ENCODE results near the gene DNM1.

DNA sequence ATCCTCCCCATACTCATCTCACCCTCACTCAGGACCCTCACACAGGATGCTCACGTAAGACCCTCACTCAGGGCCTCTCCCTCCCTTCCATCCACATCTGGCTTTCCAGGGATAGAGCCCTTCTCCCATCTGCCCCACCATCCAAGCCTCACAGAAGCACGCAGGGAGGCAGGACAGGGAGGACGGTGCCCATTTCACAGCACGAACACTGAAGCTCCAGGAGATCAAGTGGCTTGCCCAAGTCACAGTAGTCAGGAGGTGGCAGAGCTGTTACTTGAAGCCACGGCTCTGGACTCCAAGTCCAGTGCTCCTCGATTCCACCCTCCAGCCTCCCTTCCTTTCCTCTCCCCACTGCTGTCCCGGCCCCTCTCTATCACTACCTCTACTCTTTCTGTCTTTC is 21.7 kb downstream of the DNM1 start:
- TF ChIP-seq, protein P1, sequence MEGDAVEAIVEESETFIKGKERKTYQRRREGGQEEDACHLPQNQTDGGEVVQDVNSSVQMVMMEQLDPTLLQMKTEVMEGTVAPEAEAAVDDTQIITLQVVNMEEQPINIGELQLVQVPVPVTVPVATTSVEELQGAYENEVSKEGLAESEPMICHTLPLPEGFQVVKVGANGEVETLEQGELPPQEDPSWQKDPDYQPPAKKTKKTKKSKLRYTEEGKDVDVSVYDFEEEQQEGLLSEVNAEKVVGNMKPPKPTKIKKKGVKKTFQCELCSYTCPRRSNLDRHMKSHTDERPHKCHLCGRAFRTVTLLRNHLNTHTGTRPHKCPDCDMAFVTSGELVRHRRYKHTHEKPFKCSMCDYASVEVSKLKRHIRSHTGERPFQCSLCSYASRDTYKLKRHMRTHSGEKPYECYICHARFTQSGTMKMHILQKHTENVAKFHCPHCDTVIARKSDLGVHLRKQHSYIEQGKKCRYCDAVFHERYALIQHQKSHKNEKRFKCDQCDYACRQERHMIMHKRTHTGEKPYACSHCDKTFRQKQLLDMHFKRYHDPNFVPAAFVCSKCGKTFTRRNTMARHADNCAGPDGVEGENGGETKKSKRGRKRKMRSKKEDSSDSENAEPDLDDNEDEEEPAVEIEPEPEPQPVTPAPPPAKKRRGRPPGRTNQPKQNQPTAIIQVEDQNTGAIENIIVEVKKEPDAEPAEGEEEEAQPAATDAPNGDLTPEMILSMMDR (IDR thresholded peaks at IDR 0.05) = no peak
- no peak for TF ChIP-seq POLR2A (IDR thresholded peaks at IDR 0.05)

All from prostate gland (tissue), 2 donors.